Aorta (tissue), 5 donors: Measurements from ENCODE around the gene CERCAM. TPM values are rescaled to one million over a fixed set of nuclear protein-coding genes. Genes with fewer than 3 reads are reported as not detected.
"Not testable (repeated sequence)": the region's sequence is repeated elsewhere in the genome, so short reads cannot be mapped to it uniquely, and the experiment has no call there.

Source experiments
- ATAC-seq: fragments of 200-7000 bp; cut with Tn5 transposase; one replicate; pipeline ENCODE4 v1.9.1; 2022; ENCODE audit warnings: moderate library complexity; ENCODE audit not compliant: low FRiP score
- DNase-seq, 2 donors: peaks; one replicate each; pipeline ENCODE4 v3.0.0-alpha.2; 2020
- H3K27ac ChIP-seq, 2 donors: one replicate each; pipeline ENCODE4 v1.5.1; 2013; ENCODE audit warnings: low read length in 2 of 2, mild to moderate bottlenecking in 2 of 2, moderate library complexity in 2 of 2, control low read depth in 1 of 2, inconsistent platforms in 1 of 2, low read depth in 1 of 2
- H3K27me3 ChIP-seq, 2 donors: one replicate each; pipeline ENCODE4 v1.6.1; 2013; ENCODE audit warnings: control low read depth in 1 of 2, low read length in 1 of 2, mild to moderate bottlenecking in 1 of 2, moderate library complexity in 1 of 2; ENCODE audit not compliant: insufficient read depth in 2 of 2, control insufficient read depth in 1 of 2
- H3K36me3 ChIP-seq, 2 donors: one replicate each; pipeline ENCODE4 v1.6.1; 2013; ENCODE audit warnings: control low read depth in 1 of 2, low read length in 1 of 2, mild to moderate bottlenecking in 1 of 2; ENCODE audit not compliant: insufficient read depth in 2 of 2, control insufficient read depth in 1 of 2
- H3K4me1 ChIP-seq, 2 donors: one replicate each; pipeline ENCODE4 v1.6.1; 2013; ENCODE audit warnings: low read length in 2 of 2, control low read depth in 1 of 2, mild to moderate bottlenecking in 1 of 2, moderate library complexity in 1 of 2; ENCODE audit not compliant: insufficient read depth in 2 of 2, control insufficient read depth in 1 of 2
- H3K4me3 ChIP-seq, 2 donors: one replicate each; pipeline ENCODE4 v1.5.1; 2013; ENCODE audit warnings: low read length in 2 of 2, control low read depth in 1 of 2, mild to moderate bottlenecking in 1 of 2
- H3K9me3 ChIP-seq: one replicate; pipeline ENCODE4 v1.6.1; 2013; ENCODE audit warnings: mild to moderate bottlenecking, low read length; ENCODE audit not compliant: control insufficient read depth
- WGBS, 2 donors: extraction: QIAGEN DNeasy Blood & Tissue Kit; methylation state at CpG; one replicate each; pipeline ENCODE4 v1.1.7; 2013; 5-methylcytosine and 5-hydroxymethylcytosine counted together
- intact Hi-C, 2 donors: fragments of 100-400 bp; cut with DNase I; formaldehyde crosslinking; loops; one replicate each; pipeline versions ENCODE4 v1.14.2 to v1.15.0; 2022
- polyA plus RNA-seq, 2 donors: library from polyadenylated mRNA; stranded (reverse); fragments of 200-250 nt; gene quantifications; one replicate each; pipeline ENCODE4 v1.2.3, GENCODE V29; 2013
- total RNA-seq, 2 donors: library from RNA; stranded (reverse); fragmentation: NEBNext Ultra II Directional; extraction: Animal tissue kit (Norgen Biotek cat#: 25700); gene quantifications; one replicate each; pipeline ENCODE4 v1.2.1, GENCODE V29; 2021
- donor health status: healthy with polysubstance abuse.
- donor health status: Bipolar disorder and iron deficiency.
- donor health status: DM: no; HTN: no; CAD: no.
- donor health status: DM: no; HTN: no; CAD: no.
- donor health status: DM: yes; HTN: yes; CAD: no.

Gene CERCAM
- total and polyA plus RNA-seq, 4 donors = 24.7 to 126 (median 55.7) TPM

DNA sequence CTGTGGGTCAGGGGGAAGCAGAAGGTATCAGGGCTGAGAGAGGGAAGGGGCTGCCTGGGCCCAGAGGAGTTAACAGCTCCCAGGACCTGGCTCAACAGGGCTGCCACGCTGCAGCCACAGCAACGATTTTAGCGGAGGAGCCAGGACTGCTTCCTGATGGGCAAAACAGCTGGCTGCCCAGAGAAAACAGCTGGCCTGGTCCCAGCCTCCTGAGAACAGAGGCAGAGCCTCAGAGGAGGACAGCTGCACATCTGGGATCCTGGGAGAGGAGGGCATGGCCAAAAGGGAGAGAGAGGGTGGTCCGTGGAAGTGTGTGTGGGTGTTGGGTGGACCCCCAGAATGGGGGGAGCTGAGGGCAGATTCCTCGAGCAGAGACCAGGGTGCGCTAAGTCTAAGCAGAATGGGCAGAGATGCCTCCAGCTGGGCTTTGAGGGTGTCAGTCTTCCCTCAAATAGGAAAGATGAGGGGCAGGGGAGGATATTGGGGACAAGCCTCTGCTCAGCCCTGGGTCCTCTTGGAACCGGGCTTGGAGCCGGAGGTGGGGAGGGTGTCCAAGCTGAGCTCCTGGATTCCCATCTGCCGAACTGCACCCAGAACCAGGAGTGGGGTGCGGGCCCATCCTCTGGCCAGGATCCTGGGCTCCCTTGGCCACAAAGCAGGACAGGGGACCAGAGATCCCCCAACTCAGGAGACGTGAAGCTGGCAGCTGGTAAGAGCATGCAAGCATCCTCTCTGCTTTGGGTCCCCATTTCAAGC is 9.1 kb upstream of the CERCAM start:
- Histone ChIP-seq H3K9me3 (no peaks in the 10 kb centered on the region), H3K4me1 (no peaks in the 10 kb centered on the region), H3K4me3 (no peak overlapping the region), H3K27ac (no peak overlapping the region), H3K36me3 (no peaks in the 10 kb centered on the region), H3K27me3 (no peaks in the 10 kb centered on the region)
- ATAC-seq (no peak), DNase-seq (no peak)
- intact Hi-C loops = no loop called here
- WGBS, 2 donors = 39 to 47% methylated on average over 10 to 11 of the region's 11 CpGs

DNA sequence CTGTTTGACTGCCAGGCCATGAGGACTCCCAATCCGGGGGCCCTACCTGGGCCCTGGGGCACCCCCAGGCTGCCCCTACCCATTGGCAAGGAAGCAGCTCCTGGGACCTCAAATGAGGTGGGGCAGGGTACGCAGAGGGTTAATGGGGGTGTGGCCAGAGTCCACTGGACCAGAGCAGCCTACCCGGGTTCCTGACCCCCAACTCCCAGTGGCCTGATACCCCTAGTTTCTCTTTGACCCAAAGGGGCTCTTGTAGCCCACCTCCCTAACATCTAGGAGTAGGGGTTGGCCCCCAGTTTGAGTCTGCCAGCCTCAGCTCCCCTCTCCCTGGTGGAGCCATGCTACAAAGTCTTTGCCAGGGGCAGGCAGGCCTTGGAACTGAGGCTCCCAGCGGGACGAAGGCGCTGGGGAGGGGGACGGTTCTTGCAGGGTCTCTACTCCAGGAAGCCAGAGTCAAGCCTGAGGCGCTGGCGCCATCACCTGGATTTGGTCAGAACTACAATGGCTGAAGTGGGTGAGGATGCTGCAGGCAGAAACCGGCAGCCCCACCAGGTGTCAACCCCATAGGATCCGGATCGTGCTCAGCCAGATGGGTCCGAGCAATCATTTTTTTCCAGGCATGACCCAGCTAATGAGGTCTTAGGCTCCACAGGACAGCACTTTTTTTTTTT is 8.4 kb upstream of the CERCAM start:
- intact Hi-C loops = no loop called here
- DNase-seq (peak in 1 of 2 donors; percentile 77), ATAC-seq (peak; percentile 45)
- Histone ChIP-seq H3K9me3 (no peaks in the 10 kb centered on the region), H3K27me3 (no peaks in the 10 kb centered on the region), H3K4me1 (no peaks in the 10 kb centered on the region), H3K4me3 (no peak overlapping the region), H3K27ac (no peak overlapping the region), H3K36me3 (no peaks in the 10 kb centered on the region)
- 14 to 15% methylated on average over 13 of the region's 13 CpGs for WGBS, 2 donors

DNA sequence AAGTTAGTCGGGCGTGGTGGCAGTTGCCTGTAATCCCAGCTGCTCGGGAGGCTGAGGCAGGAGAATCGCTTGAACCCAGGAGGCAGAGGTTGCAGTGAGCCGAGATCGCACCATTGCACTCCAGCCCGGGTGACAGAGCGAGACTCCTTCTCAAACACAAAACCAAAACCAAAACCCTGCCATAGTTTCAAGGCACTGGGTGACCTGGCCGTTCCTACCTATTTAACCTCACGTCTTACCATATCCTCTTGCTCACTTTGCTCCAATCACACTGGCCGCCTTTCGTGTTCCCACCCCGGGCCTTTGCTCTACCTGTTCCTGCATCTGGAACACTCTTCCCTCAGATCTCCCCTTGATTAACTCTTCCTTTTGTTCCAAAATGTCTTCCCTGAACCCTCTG is 6.9 kb upstream of the CERCAM start:
- not testable (repeated sequence) for ATAC-seq

DNA sequence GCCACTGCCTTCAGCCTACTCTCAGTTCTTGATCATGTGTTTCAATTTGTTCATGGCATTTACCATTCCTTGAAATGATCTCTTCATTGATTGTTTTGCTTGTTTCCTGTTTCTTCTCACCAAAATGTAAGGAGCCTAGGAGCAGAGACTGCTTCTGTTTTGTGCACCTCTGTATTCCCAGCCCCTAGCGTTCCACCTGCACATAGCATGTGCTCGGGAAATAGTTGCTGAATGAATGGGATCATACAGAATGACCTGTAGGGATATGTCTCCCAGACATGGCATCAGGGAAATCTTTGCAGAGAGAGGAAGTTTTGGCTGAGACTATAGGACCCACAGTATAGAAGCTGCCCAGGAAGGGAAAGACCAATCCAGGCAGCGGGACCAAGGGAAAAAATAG is 6.2 kb upstream of the CERCAM start:
- intact Hi-C loops = no loop called here
- Histone ChIP-seq H3K36me3 (no peaks in the 10 kb centered on the region), H3K27me3 (no peaks in the 10 kb centered on the region), H3K27ac (no peak overlapping the region), H3K4me3 (no peak overlapping the region), H3K4me1 (no peaks in the 10 kb centered on the region), H3K9me3 (no peaks in the 10 kb centered on the region)
- WGBS, 2 donors = 46 to 56% methylated on average over 3 of the region's 3 CpGs
- no peak for ATAC-seq
- DNase-seq = no peak

More for the DNA sequence above, 6.9 kb upstream of the CERCAM start:
- H3K27me3 ChIP-seq, H3K4me1 ChIP-seq, intact Hi-C loops, H3K27ac ChIP-seq, H3K9me3 ChIP-seq, H3K4me3 ChIP-seq, H3K36me3 ChIP-seq, DNase-seq: not testable (repeated sequence)
- 88% methylated on average over 11 to 13 of the region's 13 CpGs for WGBS, 2 donors

DNA sequence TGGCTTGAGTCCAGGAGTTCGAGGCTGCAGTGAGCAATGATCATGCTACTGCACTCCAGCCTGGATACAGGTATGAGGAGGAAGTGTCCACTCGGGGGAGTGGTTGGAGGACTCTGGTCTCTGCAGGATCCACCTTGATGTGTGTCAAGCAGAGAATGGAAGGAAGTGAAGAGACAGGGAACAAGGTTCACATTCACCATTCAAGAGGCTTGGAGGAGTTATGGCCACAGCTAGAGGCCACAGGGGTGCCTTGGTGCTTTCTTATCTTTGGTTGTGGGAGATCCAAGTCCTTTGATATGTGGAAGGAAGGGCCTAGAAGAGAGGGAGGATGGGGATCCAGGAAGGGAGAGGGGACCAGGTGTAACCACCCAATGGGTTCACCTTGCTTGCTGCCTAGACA is 5.4 kb upstream of the CERCAM start:
- H3K9me3 ChIP-seq = no peaks in the 10 kb centered on the region
- 82% methylated on average over 2 of the region's 2 CpGs for WGBS, 2 donors
- no peak overlapping the region for H3K27ac ChIP-seq
- no peaks in the 10 kb centered on the region for H3K36me3 ChIP-seq
- no peaks in the 10 kb centered on the region for H3K4me1 ChIP-seq
- H3K27me3 ChIP-seq = no peaks in the 10 kb centered on the region
- ATAC-seq (no peak), DNase-seq (no peak)
- intact Hi-C loops = loop anchor here in 1 of 2 donors (5.0 kb wide), 1 partner anchor 53 kb away; no protein-coding TSS in a partner anchor
- no peak overlapping the region for H3K4me3 ChIP-seq

DNA sequence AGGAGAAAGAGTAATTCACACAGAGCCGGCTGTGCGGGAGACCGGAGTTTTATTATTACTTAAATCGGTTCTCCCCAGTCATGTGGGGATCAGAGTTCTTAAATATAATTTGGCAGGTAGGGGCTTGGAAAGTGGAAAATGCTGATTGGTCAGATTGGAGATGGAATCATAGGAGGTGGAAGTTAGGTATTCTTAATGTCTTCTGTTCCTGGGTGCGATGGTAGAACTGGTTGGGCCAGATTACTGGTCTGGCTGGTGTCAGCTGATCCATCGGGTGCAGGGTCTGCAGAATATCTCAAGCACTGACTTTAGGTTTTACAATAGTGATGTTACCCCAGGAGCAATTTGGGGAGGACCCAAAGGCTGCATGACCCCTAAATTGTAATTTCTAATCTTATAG is 4.6 kb upstream of the CERCAM start:
- Histone ChIP-seq H3K27me3 (no peaks in the 10 kb centered on the region), H3K9me3 (no peaks in the 10 kb centered on the region), H3K27ac (no peak overlapping the region), H3K36me3 (no peaks in the 10 kb centered on the region), H3K4me1 (no peaks in the 10 kb centered on the region), H3K4me3 (no peak overlapping the region)
- 53 to 54% methylated on average over 6 of the region's 6 CpGs for WGBS, 2 donors
- DNase-seq (no peak), ATAC-seq (no peak)
- intact Hi-C loops = loop anchor here in 1 of 2 donors (5.0 kb wide), 1 partner anchor 54 kb away; no protein-coding TSS in a partner anchor

DNA sequence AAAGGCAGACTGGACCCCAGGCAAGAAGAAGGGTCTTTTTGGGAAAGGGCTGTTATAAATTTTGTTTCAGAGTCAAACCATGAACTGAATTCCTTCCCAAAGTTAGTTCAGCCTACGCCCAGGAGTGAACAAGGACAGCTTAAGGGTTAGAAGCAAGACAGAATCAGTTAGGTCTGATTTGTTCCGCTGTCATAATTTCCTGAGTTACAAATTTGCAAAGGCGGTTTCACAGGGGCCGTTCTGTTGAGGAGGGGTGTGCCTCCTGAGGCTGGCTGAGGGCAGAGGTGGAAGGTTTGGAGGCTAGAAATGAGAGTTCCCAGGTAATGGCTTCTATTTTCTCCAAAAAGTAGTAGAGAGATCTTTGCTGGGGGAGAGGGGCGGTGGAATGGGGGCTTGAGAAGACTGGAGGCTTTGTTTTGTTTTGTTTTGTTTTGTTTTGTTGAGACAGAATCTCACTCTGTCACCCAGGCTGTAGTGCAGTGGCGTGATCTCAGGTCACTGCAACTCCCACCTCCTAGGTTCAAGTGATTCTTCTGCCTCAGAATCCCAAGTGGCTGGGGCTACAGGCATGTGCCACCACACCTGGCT is 4.1 kb upstream of the CERCAM start:
- Histone ChIP-seq H3K36me3 (no peaks in the 10 kb centered on the region), H3K4me3 (no peak overlapping the region), H3K9me3 (no peaks in the 10 kb centered on the region), H3K4me1 (no peaks in the 10 kb centered on the region), H3K27ac (no peak overlapping the region), H3K27me3 (no peaks in the 10 kb centered on the region)
- ATAC-seq (no peak), DNase-seq (no peak)
- 44 to 51% methylated on average over 6 of the region's 6 CpGs for WGBS, 2 donors
- intact Hi-C loops = loop anchor here in 1 of 2 donors (5.0 kb wide), 1 partner anchor 54 kb away; no protein-coding TSS in a partner anchor

DNA sequence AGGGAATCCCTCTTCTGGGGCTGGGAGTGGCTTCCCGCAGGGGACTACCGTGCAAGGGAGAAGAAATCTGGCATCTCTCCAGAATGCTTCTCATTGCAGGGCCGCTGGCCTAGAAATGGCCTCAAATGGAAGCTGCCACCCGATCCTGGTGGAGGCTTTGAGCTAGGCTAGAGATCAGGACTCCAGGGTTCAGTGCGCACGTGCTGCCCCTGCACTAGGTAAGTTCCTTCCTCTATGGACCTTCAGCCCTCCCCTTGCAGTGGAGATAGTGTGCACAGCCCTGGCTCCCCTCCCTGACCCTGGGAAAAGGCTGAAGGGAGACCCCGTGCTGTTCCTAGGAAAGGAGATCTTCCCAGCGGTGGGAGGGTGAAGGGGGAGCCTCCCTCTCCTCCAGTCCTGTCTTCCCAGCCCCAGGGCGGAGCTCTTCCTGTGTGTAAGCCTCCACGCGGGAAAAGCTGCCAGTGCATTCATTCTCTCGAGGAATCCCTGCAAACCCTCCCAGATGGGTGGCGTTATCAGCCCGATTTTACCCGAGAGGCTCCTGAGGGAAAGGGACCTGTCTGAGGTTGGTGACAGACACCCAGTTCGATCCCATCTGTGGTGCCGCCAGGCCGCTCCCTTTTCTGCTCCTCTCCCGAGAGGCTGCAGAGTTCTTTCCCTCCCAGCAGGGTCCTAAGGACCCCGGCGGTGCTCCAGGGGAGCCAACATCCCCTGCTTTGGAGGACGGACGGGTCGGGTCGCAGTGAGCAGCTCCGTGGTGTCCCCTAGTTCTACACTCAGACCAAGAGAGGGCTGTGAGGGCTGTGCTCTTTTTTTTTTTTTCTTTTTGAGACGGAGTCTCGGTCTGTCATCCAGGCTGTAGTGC is 1.4 kb upstream of the CERCAM start:
- no peak for ATAC-seq

More for the DNA sequence above, 1.4 kb upstream of the CERCAM start:
- peaks cover 0 to under 1% of the 10 kb centered on the region in 2 donors for H3K36me3 ChIP-seq
- no peak for DNase-seq
- no peaks in the 10 kb centered on the region for H3K27me3 ChIP-seq
- H3K9me3 ChIP-seq = no peaks in the 10 kb centered on the region
- H3K4me1 ChIP-seq = no peaks in the 10 kb centered on the region
- H3K27ac ChIP-seq = no peak overlapping the region
- WGBS, 2 donors = 8 to 11% methylated on average over 28 of the region's 28 CpGs
- H3K4me3 ChIP-seq = no peak overlapping the region
- intact Hi-C loops = loop anchor here in 1 of 2 donors (5.0 kb wide), 1 partner anchor 57 kb away; no protein-coding TSS in a partner anchor
